ENCODE results near the gene TAGAP. TPM values are rescaled to one million over a fixed set of nuclear protein-coding genes. Genes with fewer than 3 reads are reported as not detected.
A peak's percentile ranks its signal among the peaks of the same experiment; 100 is the strongest.

Gene TAGAP
- total RNA-seq, 2 experiments from 2014 or later: 22.7 to 30.7 TPM

GRCh38 chr6:159089443-159089842, 44.7 kb upstream of the TAGAP start:
- H3K9me2 ChIP-seq (ENCODE audit: insufficient read depth, low read length): no peaks in the 10 kb centered on the region
- no peak overlapping the region for H3K4me2 ChIP-seq (ENCODE audit: low read length)
- H3K27ac ChIP-seq (ENCODE audit: low read depth, low read length, poor library complexity, severe bottlenecking): no peak overlapping the region
- POLR2A ChIA-PET: interaction anchor here (1.0 to 1.3 kb wide), 3 partner anchors 9 to 71 kb away, joined by 3 to 6 read pairs (median 3); no protein-coding TSS in a partner anchor
- intact Hi-C loops (cut with micrococcal nuclease; ENCODE audit: unreplicated experiment): no loop called here
- H3K9me3 ChIP-seq (ENCODE audit: low read length): no peaks in the 10 kb centered on the region
- H3K79me2 ChIP-seq (ENCODE audit: insufficient read depth, low read depth, low read length): no peaks in the 10 kb centered on the region
- no peaks in the 10 kb centered on the region for H4K20me1 ChIP-seq (ENCODE audit: insufficient read depth, low read length)
- no peak overlapping the region for H2AFZ ChIP-seq (ENCODE audit: low read length)
- BruUV-seq (replicated peaks): no TSS peak
- TF ChIP-seq CTCF (conservative IDR thresholded peaks at IDR 0.05; ENCODE audit: low read length) (no peak), EZH2phosphoT487 (IDR thresholded peaks at IDR 0.05; ENCODE audit: borderline replicate concordance, low read depth, low read length) (no peak)
- no peak overlapping the region for H3K4me3 ChIP-seq (ENCODE audit: low read depth, low read length, poor library complexity, severe bottlenecking)
- no peaks in the 10 kb centered on the region for H3K36me3 ChIP-seq (ENCODE audit: insufficient read depth, low read length)
- no peak for DNase-seq (ENCODE audit: low spot score)
- CTCF ChIA-PET (ENCODE audit: unreplicated experiment): no interaction called here
- H3K4me1 ChIP-seq (ENCODE audit: insufficient read depth, low read length, poor library complexity, severe bottlenecking): peaks cover 17% of the 10 kb centered on the region

- intact Hi-C loops (cut with micrococcal nuclease; ENCODE audit: unreplicated experiment): no loop called here
- no peak for DNase-seq (ENCODE audit: low spot score)
- Histone ChIP-seq H3K4me2 (ENCODE audit: low read length) (no peak overlapping the region), H4K20me1 (ENCODE audit: insufficient read depth, low read length) (no peaks in the 10 kb centered on the region), H3K4me3 (ENCODE audit: low read depth, low read length, poor library complexity, severe bottlenecking) (no peak overlapping the region), H3K79me2 (ENCODE audit: insufficient read depth, low read depth, low read length) (no peaks in the 10 kb centered on the region), H2AFZ (ENCODE audit: low read length) (peak overlapping the region; percentile 27; the same call in 1 of the 2 replicates), H3K27ac (ENCODE audit: low read depth, low read length, poor library complexity, severe bottlenecking) (no peak overlapping the region), H3K9me2 (ENCODE audit: insufficient read depth, low read length) (no peaks in the 10 kb centered on the region), H3K4me1 (ENCODE audit: insufficient read depth, low read length, poor library complexity, severe bottlenecking) (peaks cover 9% of the 10 kb centered on the region), H3K36me3 (ENCODE audit: insufficient read depth, low read length) (no peaks in the 10 kb centered on the region; the same call in 1 of the 2 replicates), H3K9me3 (ENCODE audit: low read length) (peaks cover 11% of the 10 kb centered on the region)
- no TSS peak for BruUV-seq (replicated peaks)
- ChIA-PET POLR2A (interaction anchor here (0.5 to 1.1 kb wide), 3 partner anchors 9 to 44 kb away, joined by 3 to 11 read pairs (median 4); partner anchors contain the start of gene TAGAP), CTCF (ENCODE audit: unreplicated experiment) (no interaction called here)
- TF ChIP-seq CTCF (conservative IDR thresholded peaks at IDR 0.05; ENCODE audit: low read length) (no peak), EZH2phosphoT487 (IDR thresholded peaks at IDR 0.05; ENCODE audit: borderline replicate concordance, low read depth, low read length) (no peak)
These were observed 41.3 kb upstream of the TAGAP start for GRCh38 chr6:159086033-159086618.

GRCh38 chr6:159085396-159085895, 40.7 kb upstream of the TAGAP start:
- no peaks in the 10 kb centered on the region for H3K9me2 ChIP-seq (ENCODE audit: insufficient read depth, low read length)
- H3K27ac ChIP-seq (ENCODE audit: low read depth, low read length, poor library complexity, severe bottlenecking): no peak overlapping the region
- intact Hi-C loops (cut with micrococcal nuclease; ENCODE audit: unreplicated experiment): no loop called here
- no peak for TF ChIP-seq EZH2phosphoT487 (IDR thresholded peaks at IDR 0.05; ENCODE audit: borderline replicate concordance, low read depth, low read length)
- TF ChIP-seq CTCF (conservative IDR thresholded peaks at IDR 0.05; ENCODE audit: low read length): no peak
- ChIA-PET POLR2A (interaction anchor here (0.5 to 1.1 kb wide), 3 partner anchors 9 to 43 kb away, joined by 3 to 11 read pairs (median 4); partner anchors contain the start of gene TAGAP), CTCF (ENCODE audit: unreplicated experiment) (no interaction called here)
- no peaks in the 10 kb centered on the region; the same call in 1 of the 2 replicates for H3K36me3 ChIP-seq (ENCODE audit: insufficient read depth, low read length)
- H3K9me3 ChIP-seq (ENCODE audit: low read length): peaks cover 17% of the 10 kb centered on the region
- no peaks in the 10 kb centered on the region for H3K79me2 ChIP-seq (ENCODE audit: insufficient read depth, low read depth, low read length)
- no peak overlapping the region for H3K4me2 ChIP-seq (ENCODE audit: low read length)
- BruUV-seq (replicated peaks): no TSS peak
- H3K4me1 ChIP-seq (ENCODE audit: insufficient read depth, low read length, poor library complexity, severe bottlenecking): peaks cover 16% of the 10 kb centered on the region
- DNase-seq (ENCODE audit: low spot score): no peak
- H2AFZ ChIP-seq (ENCODE audit: low read length): peak overlapping the region; percentile 27; the same call in 1 of the 2 replicates
- H3K4me3 ChIP-seq (ENCODE audit: low read depth, low read length, poor library complexity, severe bottlenecking): no peak overlapping the region
- no peaks in the 10 kb centered on the region for H4K20me1 ChIP-seq (ENCODE audit: insufficient read depth, low read length)
